Measurements from ENCODE around the gene SPEF1.
"Not testable (repeated sequence)": the region's sequence is repeated elsewhere in the genome, so short reads cannot be mapped to it uniquely, and the experiment has no call there.

SPEF1 gene

DNA sequence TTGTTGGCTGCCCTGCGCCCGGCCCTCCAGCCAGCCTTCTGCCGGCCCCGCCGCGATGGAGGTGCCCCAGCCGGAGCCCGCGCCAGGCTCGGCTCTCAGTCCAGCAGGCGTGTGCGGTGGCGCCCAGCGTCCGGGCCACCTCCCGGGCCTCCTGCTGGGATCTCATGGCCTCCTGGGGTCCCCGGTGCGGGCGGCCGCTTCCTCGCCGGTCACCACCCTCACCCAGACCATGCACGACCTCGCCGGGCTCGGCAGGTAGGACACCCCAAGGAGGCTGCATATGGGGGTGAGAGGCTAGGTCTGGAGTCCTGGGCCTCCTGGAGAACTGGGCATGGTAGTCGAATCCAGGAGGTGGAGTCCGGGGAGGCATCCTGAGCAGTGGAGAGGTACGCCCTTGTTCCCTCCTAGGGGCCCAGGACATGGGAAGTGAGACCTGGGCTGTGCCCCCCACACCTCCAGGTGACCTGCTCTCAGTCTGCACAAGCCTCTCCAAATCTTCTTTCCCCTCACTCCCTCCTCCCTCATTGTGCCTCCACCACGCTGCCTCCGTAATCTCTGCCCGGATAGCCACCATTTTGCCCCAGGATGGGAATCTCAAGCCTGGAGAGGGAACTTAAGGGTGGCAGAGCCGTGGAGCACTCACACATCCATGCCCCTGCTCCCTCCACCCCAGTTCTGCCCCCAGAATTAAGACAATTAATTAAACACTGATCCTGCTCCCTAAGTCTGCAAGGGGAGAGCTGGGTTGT is 15.4 kb upstream of the SPEF1 start:
- peaks cover 18% of the 10 kb centered on the region for H3K36me3 ChIP-seq (ENCODE audit: insufficient read depth, low read length)
- H2AFZ ChIP-seq (ENCODE audit: low read length) = no peak overlapping the region
- H3K79me2 ChIP-seq (ENCODE audit: insufficient read depth, low read length) = 0 out of 2 replicates have a peak, but pooled peaks cover 6% of the 10 kb centered on the region
- no peaks in the 10 kb centered on the region for H3F3A ChIP-seq (ENCODE audit: insufficient read depth, low read length)
- H3K9me2 ChIP-seq (ENCODE audit: low read depth, low read length) = no peaks in the 10 kb centered on the region
- no peaks in the 10 kb centered on the region for H4K20me1 ChIP-seq (ENCODE audit: insufficient read depth, low read length)
- peak overlapping the region; percentile 96 for H3K9ac ChIP-seq (ENCODE audit: low read length)
- H3K4me2 ChIP-seq (ENCODE audit: low read length) = peak overlapping the region; percentile 95
- H3K4me1 ChIP-seq (ENCODE audit: insufficient read depth, low read length, severe bottlenecking) = peaks cover 44% of the 10 kb centered on the region
- H3K27me3 ChIP-seq (ENCODE audit: insufficient read depth, low read length) = no peaks in the 10 kb centered on the region
- H3K9me3 ChIP-seq (ENCODE audit: low read length) = no peaks in the 10 kb centered on the region
- TF ChIP-seq CTCF (IDR thresholded peaks at IDR 0.05; ENCODE audit: low read length) = no peak
- TF ChIP-seq EZH2 (IDR thresholded peaks at IDR 0.05; ENCODE audit: borderline replicate concordance, low read length) = no peak
- peak overlapping the region; percentile 95 for H3K27ac ChIP-seq (ENCODE audit: low read depth, low read length, poor library complexity, severe bottlenecking)
- H3K4me3 ChIP-seq (ENCODE audit: low read depth, low read length, poor library complexity, severe bottlenecking) = peak overlapping the region; percentile 86

DNA sequence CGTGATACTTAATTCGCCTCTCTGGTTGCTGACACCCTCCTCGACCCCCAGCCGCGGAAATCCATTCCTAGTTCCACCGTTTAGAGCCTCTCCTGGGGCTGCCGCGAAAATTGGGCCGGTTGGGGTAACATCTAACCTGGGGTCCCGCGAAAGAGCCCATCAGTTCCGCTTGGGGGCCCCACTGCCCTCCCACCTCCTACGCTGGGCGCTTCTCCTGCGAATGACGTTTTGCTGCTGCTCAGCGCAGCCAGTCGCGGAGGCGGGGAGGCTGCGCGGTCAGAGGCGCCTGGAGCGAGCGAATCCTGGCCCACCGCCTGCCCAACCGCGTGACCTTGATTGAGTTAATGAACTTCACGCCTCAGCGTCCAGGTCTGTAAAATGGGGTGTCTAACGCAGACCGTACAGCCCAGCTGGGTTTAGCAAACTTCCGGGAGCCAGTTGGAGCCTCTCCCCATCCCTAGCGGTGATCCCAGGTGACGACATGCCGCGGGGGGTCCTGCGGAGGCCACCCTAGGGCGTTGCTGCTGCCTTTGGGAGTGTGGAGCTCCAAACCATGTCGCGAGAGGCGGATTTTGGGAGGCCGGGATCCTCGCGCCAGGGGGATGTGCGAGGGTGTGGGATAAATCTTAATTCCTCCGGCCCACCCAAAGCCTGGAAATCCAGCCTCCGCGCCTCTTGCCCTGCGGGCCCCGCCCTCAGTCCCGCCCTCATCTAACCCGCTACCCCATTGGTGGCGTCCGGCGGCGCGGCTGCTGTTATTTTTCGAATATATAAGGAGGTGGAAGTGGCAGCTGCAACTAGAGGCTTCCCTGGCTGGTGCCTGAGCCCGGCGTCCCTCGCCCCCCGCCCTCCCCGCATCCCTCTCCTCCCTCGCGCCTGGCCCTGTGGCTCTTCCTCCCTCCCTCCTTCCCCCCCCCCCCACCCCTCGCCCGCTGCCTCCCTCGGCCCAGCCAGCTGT is 14.5 kb upstream of the SPEF1 start, which contains the start of gene CDC25B:
Gene CDC25B, plus strand, starts transcription at position 800 of the 958 bp plus-strand sequence. CDS start 222 bp downstream, outside the sequence.
- Histone ChIP-seq H3K4me2 (ENCODE audit: low read length) (peak within 1 kb of the TSS; percentile 95), H4K20me1 (ENCODE audit: insufficient read depth, low read length) (no peaks in the 10 kb centered on the region), H3K79me2 (ENCODE audit: insufficient read depth, low read length) (0 out of 2 replicates have a peak, but pooled peaks cover 6% of the 10 kb centered on the region), H3F3A (ENCODE audit: insufficient read depth, low read length) (no peaks in the 10 kb centered on the region), H2AFZ (ENCODE audit: low read length) (peak within 1 kb of the TSS; percentile 77; the same call in 1 of the 2 replicates), H3K4me3 (ENCODE audit: low read depth, low read length, poor library complexity, severe bottlenecking) (peak within 1 kb of the TSS; percentile 86), H3K27me3 (ENCODE audit: insufficient read depth, low read length) (no peaks in the 10 kb centered on the region), H3K9me3 (ENCODE audit: low read length) (no peaks in the 10 kb centered on the region), H3K9ac (ENCODE audit: low read length) (peak within 1 kb of the TSS; percentile 96), H3K36me3 (ENCODE audit: insufficient read depth, low read length) (peaks cover 9% of the 10 kb centered on the region), H3K4me1 (ENCODE audit: insufficient read depth, low read length, severe bottlenecking) (peaks cover 44% of the 10 kb centered on the region), H3K9me2 (ENCODE audit: low read depth, low read length) (no peaks in the 10 kb centered on the region), H3K27ac (ENCODE audit: low read depth, low read length, poor library complexity, severe bottlenecking) (peak within 1 kb of the TSS; percentile 95)
- TF ChIP-seq EZH2 (IDR thresholded peaks at IDR 0.05; ENCODE audit: borderline replicate concordance, low read length) = no peak
- peak; percentile 30; the same call in 1 of the 2 replicates for TF ChIP-seq CTCF (IDR thresholded peaks at IDR 0.05; ENCODE audit: low read length)

DNA sequence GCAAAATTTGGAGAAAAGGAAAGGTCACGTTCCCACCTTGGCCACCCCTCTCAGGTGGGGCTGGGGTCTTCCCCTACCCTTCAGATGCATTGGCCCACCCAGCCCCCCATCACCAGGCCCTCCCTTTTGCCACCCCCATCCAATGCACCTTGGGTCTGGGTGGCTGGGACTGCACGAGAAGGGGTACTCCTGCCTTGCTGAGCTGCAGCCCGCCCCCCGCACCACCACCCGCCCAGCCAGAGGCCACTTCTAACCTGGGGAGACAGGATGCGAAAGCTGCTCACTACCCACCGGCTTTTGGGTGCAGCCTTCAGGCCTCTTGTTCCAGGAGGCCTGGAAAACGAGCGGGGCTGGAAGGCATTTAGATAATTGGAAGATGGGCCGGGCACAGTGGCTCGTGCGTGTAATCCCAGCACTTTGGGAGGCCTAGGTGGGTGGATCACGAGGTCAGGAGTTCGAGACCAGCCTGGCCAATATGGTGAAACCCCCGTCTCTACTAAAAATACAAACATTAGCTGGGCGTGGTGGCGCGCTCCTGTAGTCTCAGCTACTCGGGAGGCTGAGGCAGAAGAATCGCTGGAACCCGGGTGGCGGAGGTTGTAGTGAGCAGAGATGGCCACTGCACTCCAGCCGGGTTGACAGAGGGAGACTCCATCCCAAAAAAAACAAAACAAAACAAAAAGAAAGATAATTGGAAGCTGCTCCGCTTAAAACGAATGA is 13.6 kb upstream of the SPEF1 start:
- Histone ChIP-seq H3K9me2 (ENCODE audit: low read depth, low read length) (no peaks in the 10 kb centered on the region), H3K9ac (ENCODE audit: low read length) (peak overlapping the region; percentile 93; the same call in 1 of the 2 replicates), H3K9me3 (ENCODE audit: low read length) (no peaks in the 10 kb centered on the region), H3K27me3 (ENCODE audit: insufficient read depth, low read length) (no peaks in the 10 kb centered on the region), H3F3A (ENCODE audit: insufficient read depth, low read length) (no peaks in the 10 kb centered on the region), H3K79me2 (ENCODE audit: insufficient read depth, low read length) (0 out of 2 replicates have a peak, but pooled peaks cover 6% of the 10 kb centered on the region), H4K20me1 (ENCODE audit: insufficient read depth, low read length) (no peaks in the 10 kb centered on the region), H3K36me3 (ENCODE audit: insufficient read depth, low read length) (no peaks in the 10 kb centered on the region), H3K27ac (ENCODE audit: low read depth, low read length, poor library complexity, severe bottlenecking) (peak overlapping the region; percentile 88), H3K4me3 (ENCODE audit: low read depth, low read length, poor library complexity, severe bottlenecking) (peak overlapping the region; percentile 86), H2AFZ (ENCODE audit: low read length) (no peak overlapping the region), H3K4me1 (ENCODE audit: insufficient read depth, low read length, severe bottlenecking) (peaks cover 36% of the 10 kb centered on the region), H3K4me2 (ENCODE audit: low read length) (peak overlapping the region; percentile 92)
- no peak for TF ChIP-seq CTCF (IDR thresholded peaks at IDR 0.05; ENCODE audit: low read length)
- no peak for TF ChIP-seq EZH2 (IDR thresholded peaks at IDR 0.05; ENCODE audit: borderline replicate concordance, low read length)

- not testable (repeated sequence) for H3K9me2 ChIP-seq (ENCODE audit: low read depth, low read length); H3F3A ChIP-seq (ENCODE audit: insufficient read depth, low read length); H3K9ac ChIP-seq (ENCODE audit: low read length); H3K4me3 ChIP-seq (ENCODE audit: low read depth, low read length, poor library complexity, severe bottlenecking); H3K4me2 ChIP-seq (ENCODE audit: low read length); H4K20me1 ChIP-seq (ENCODE audit: insufficient read depth, low read length); H3K36me3 ChIP-seq (ENCODE audit: insufficient read depth, low read length); H3K27me3 ChIP-seq (ENCODE audit: insufficient read depth, low read length); H3K9me3 ChIP-seq (ENCODE audit: low read length); H2AFZ ChIP-seq (ENCODE audit: low read length); H3K79me2 ChIP-seq (ENCODE audit: insufficient read depth, low read length); H3K27ac ChIP-seq (ENCODE audit: low read depth, low read length, poor library complexity, severe bottlenecking)
- H3K4me1 ChIP-seq (ENCODE audit: insufficient read depth, low read length, severe bottlenecking) = peaks cover 29% of the 10 kb centered on the region
Observed at GRCh38 chr20:3794168-3794567, 12.9 kb upstream of the SPEF1 start.
